ENCODE measurements around the gene RBM34.
"Not testable (repeated sequence)": the region's sequence is repeated elsewhere in the genome, so short reads cannot be mapped to it uniquely, and the experiment has no call there.

The RBM34 gene

GRCh38 chr1:235088907-235089306 is 72.1 kb downstream of the RBM34 start:
- H3K4me3 ChIP-seq (ENCODE audit: low read depth, low read length), result no peak overlapping the region
- no peak for TF ChIP-seq CTCF (IDR thresholded peaks at IDR 0.05; ENCODE audit: low read depth, low read length, missing control alignments)
- DNase-seq (ENCODE audit: low read depth), result no peak
- in situ Hi-C loops (cut with HindIII; ENCODE audit: low sequenced_read_pairs), result no loop called here

DNA sequence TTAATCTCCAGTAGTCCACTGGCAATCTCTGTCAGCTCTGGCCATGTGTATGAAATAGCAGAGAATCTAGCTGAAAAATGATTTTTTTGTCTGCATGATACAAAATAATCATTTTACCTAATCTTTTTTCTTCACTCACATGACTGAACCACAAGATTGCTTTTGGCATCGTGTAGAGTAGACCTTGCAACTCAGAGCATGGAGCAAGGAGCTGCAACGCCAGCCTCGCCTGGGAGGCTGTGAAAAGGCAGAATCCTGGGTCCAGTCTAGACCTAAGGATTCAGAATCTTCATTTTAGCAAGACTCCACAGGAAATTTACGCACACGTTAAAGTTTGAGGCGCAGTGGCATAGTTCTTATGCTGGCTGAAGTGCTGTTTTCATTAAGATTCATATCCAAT is 72.6 kb downstream of the RBM34 start:
- no peak for TF ChIP-seq CTCF (IDR thresholded peaks at IDR 0.05; ENCODE audit: low read depth, low read length, missing control alignments)
- DNase-seq (ENCODE audit: low read depth), result no peak
- H3K4me3 ChIP-seq (ENCODE audit: low read depth, low read length), result no peak overlapping the region
- in situ Hi-C loops (cut with HindIII; ENCODE audit: low sequenced_read_pairs), result no loop called here

DNA sequence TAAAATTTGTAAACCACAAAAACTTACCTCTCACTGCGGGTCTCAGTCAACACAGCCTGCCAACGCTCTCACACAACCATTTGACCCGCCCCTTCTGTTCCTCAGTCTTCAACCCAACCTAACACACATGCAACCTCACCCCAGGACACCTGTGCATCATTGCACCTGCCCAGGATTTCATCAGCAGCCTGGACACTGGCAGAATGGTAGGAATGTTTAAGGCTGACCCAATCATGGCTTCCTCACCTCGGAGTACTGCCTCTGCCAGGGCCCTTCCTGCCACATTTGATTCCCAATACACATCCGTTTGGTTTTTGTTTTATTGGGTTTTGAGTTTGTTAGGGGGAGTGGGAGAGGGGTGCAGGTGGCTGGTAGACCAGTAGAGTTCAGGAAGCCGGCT is 73.1 kb downstream of the RBM34 start:
- H3K4me3 ChIP-seq (ENCODE audit: low read depth, low read length), result no peak overlapping the region
- no peak for TF ChIP-seq CTCF (IDR thresholded peaks at IDR 0.05; ENCODE audit: low read depth, low read length, missing control alignments)
- DNase-seq (ENCODE audit: low read depth), result no peak
- in situ Hi-C loops (cut with HindIII; ENCODE audit: low sequenced_read_pairs), result no loop called here

DNA sequence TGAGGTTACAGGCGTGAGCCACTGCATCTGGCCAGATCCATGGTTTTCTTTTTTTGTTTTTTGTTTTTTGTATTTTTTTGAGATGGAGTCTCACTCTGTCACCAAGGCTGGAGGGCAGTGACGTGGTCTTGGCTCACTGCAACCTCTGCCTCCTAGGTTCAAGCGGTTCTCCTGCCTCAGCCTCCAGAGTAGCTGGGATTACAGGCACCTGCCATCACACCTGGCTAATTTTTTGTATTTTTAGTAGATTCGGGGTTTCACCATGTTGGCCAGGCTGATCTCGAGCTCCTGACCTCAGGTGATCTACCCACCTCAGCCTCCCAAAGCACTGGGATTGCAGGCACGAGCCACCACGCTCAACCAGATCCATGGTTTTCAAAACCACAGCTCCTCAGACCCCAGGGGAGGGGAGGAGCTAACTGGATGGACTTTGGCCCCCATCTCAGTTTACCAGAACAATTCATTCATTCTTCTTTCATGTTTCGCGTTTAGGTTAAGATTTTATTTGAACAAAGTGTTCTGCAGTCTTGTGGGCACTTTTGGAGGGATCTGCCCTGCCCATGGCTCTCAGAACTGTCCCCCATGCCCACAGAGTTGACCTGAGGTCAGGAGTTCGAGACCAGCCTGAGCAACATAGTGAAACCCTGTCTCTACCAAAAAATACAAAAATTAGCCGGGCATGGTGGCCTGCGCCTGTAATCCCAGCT is 75.5 kb downstream of the RBM34 start:
- DNase-seq (ENCODE audit: low read depth); H3K4me3 ChIP-seq (ENCODE audit: low read depth, low read length); in situ Hi-C loops (cut with HindIII; ENCODE audit: low sequenced_read_pairs): not testable (repeated sequence)

Measured in astrocyte of the cerebellum (primary cell).